ENCODE measurements around the gene EZH1.
A peak's percentile ranks its signal among the peaks of the same experiment; 100 is the strongest.
"Not testable (repeated sequence)": the region's sequence is repeated elsewhere in the genome, so short reads cannot be mapped to it uniquely, and the experiment has no call there.

Gene EZH1

DNA sequence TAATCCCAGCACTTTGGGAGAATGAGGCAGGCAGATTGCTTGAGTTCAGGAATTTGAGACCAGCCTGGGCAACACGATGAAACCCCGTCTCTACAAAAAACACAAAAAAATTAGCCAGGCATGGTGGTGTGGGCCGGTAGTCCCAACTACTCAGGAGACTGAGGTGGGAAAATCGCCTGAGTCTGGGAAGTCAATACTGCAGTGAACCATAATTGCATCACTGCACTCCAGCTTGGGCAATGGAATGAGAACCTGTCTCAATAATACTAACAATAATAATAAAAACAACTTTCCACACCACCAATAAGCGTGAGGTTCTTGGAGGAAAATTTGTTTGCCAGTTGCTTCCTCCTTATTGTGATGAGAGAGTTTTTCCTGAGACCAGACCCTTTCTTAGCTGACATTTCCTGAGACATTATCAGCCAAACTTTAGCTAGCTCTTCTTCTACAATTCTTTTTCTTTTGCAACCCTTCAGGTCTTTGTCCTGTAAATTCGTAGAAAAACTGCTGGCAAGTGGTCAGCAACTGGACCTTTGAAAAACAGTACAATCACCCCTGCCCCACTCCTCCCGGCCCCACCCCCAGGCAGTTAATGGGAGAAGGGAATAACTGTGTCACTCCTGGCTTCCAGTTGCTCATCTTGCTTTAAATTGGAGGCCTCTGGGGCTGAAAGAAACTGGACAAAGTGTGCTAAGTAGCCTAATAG lies 3.5 kb upstream of the EZH1 start:
- Histone ChIP-seq H3K79me2 (ENCODE audit: insufficient read depth, low read depth) (peaks cover 9% of the 10 kb centered on the region), H3K27ac (no peak overlapping the region), H4K20me1 (ENCODE audit: insufficient read depth) (no peaks in the 10 kb centered on the region), H3K36me3 (ENCODE audit: insufficient read depth) (no peaks in the 10 kb centered on the region), H3K4me2 (no peak overlapping the region), H3K4me3 (IDR thresholded peaks at IDR 0.05; ENCODE audit: insufficient read depth, low read depth, low read length) (no peak overlapping the region), H3K4me1 (ENCODE audit: low read depth, poor library complexity, severe bottlenecking) (peaks cover 12% of the 10 kb centered on the region), H2AFZ (ENCODE audit: low read depth) (no peak overlapping the region), H3K9ac (no peak overlapping the region), H3K27me3 (ENCODE audit: insufficient read depth, low read depth) (no peaks in the 10 kb centered on the region; the same call in 1 of the 2 replicates)
- TF ChIP-seq, protein P1, sequence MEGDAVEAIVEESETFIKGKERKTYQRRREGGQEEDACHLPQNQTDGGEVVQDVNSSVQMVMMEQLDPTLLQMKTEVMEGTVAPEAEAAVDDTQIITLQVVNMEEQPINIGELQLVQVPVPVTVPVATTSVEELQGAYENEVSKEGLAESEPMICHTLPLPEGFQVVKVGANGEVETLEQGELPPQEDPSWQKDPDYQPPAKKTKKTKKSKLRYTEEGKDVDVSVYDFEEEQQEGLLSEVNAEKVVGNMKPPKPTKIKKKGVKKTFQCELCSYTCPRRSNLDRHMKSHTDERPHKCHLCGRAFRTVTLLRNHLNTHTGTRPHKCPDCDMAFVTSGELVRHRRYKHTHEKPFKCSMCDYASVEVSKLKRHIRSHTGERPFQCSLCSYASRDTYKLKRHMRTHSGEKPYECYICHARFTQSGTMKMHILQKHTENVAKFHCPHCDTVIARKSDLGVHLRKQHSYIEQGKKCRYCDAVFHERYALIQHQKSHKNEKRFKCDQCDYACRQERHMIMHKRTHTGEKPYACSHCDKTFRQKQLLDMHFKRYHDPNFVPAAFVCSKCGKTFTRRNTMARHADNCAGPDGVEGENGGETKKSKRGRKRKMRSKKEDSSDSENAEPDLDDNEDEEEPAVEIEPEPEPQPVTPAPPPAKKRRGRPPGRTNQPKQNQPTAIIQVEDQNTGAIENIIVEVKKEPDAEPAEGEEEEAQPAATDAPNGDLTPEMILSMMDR (conservative IDR thresholded peaks at IDR 0.05; ENCODE audit: low read depth, low read length), result no peak

DNA sequence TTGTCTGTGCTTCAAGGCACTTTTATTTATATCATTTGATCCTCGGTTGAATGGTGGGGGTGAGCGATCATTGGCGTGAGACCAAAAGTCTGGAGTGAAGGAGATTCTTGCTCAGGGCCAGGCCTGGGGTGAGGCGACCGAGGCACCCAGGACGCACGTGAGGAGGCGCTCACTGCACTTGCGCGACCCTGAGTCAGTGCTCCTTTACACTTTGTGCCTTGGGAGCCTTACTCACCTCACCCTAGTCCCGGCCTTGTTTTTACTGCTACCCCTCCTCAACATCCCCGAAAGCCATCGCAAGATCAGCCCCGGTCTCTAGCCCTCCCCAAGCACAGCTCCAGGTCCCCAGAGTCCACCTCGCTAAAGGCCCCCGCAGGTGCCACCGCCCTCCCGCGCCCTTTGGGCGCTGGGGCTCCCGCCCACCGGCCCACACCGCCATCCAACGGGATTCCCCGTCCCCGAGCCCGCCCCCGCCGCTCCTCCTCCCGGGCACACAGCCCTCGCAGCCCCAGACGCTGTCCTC lies 496 bp downstream of the EZH1 start:
- no peak overlapping the region for H3K4me3 ChIP-seq (IDR thresholded peaks at IDR 0.05; ENCODE audit: insufficient read depth, low read depth, low read length)
- TF ChIP-seq, protein P1 (conservative IDR thresholded peaks at IDR 0.05; ENCODE audit: low read depth, low read length), result no peak
- H3K27ac ChIP-seq, result peak overlapping the region; percentile 71
- peak overlapping the region; percentile 69; the same call in 1 of the 2 replicates for H3K9ac ChIP-seq
- no peaks in the 10 kb centered on the region for H4K20me1 ChIP-seq (ENCODE audit: insufficient read depth)
- no peaks in the 10 kb centered on the region; the same call in 1 of the 2 replicates for H3K27me3 ChIP-seq (ENCODE audit: insufficient read depth, low read depth)
- H3K4me1 ChIP-seq (ENCODE audit: low read depth, poor library complexity, severe bottlenecking), result peaks cover 33% of the 10 kb centered on the region
- H3K79me2 ChIP-seq (ENCODE audit: insufficient read depth, low read depth), result peaks cover 36% of the 10 kb centered on the region
- H2AFZ ChIP-seq (ENCODE audit: low read depth), result peak overlapping the region; percentile 90
- peak overlapping the region; percentile 60 for H3K4me2 ChIP-seq
- no peaks in the 10 kb centered on the region for H3K36me3 ChIP-seq (ENCODE audit: insufficient read depth)

GRCh38 chr17:42743595-42744282 lies 1.1 kb downstream of the EZH1 start:
- peak overlapping the region; percentile 90 for H2AFZ ChIP-seq (ENCODE audit: low read depth)
- H4K20me1 ChIP-seq (ENCODE audit: insufficient read depth), result no peaks in the 10 kb centered on the region
- no peaks in the 10 kb centered on the region for H3K36me3 ChIP-seq (ENCODE audit: insufficient read depth)
- H3K4me3 ChIP-seq (IDR thresholded peaks at IDR 0.05; ENCODE audit: insufficient read depth, low read depth, low read length), result no peak overlapping the region
- H3K79me2 ChIP-seq (ENCODE audit: insufficient read depth, low read depth), result peaks cover 36% of the 10 kb centered on the region
- H3K4me2 ChIP-seq, result peak overlapping the region; percentile 60
- TF ChIP-seq, protein P1 (conservative IDR thresholded peaks at IDR 0.05; ENCODE audit: low read depth, low read length), result peak; percentile 34; the same call in 1 of the 2 replicates
- peaks cover 33% of the 10 kb centered on the region for H3K4me1 ChIP-seq (ENCODE audit: low read depth, poor library complexity, severe bottlenecking)
- H3K9ac ChIP-seq, result peak overlapping the region; percentile 69; the same call in 1 of the 2 replicates
- H3K27me3 ChIP-seq (ENCODE audit: insufficient read depth, low read depth), result no peaks in the 10 kb centered on the region; the same call in 1 of the 2 replicates
- H3K27ac ChIP-seq, result peak overlapping the region; percentile 71

DNA sequence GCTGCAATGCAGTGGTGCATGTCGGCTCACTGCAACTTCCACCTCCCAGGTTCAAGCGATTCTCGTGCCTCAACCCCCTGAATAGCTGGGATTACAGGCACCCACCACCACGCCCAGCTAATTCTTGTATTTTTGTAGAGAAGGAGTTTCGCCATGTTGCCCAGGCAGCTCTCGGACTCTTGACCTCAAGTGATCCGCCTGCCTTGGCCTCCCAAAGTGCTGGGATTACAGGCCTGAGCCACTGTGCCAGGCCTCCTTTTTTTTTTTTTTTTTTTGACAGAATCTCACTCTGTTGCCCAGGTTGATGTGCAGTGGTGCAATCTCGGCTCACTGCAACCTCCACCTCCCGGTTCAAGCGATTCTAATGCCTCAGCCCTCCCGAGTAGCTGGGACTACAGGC lies 1.9 kb downstream of the EZH1 start:
- not testable (repeated sequence) for H3K9ac ChIP-seq; H3K27ac ChIP-seq; H2AFZ ChIP-seq (ENCODE audit: low read depth); H4K20me1 ChIP-seq (ENCODE audit: insufficient read depth); H3K36me3 ChIP-seq (ENCODE audit: insufficient read depth); H3K4me3 ChIP-seq (IDR thresholded peaks at IDR 0.05; ENCODE audit: insufficient read depth, low read depth, low read length); H3K27me3 ChIP-seq (ENCODE audit: insufficient read depth, low read depth)
- peaks cover 33% of the 10 kb centered on the region for H3K4me1 ChIP-seq (ENCODE audit: low read depth, poor library complexity, severe bottlenecking)
- H3K4me2 ChIP-seq, result peak overlapping the region; percentile 60; the same call in 1 of the 2 replicates
- peaks cover 36% of the 10 kb centered on the region for H3K79me2 ChIP-seq (ENCODE audit: insufficient read depth, low read depth)
